ENCODE results near the gene PPP4R2.

- TF ChIP-seq CTCF (IDR thresholded peaks at IDR 0.05) (no peak), POLR2AphosphoS5 (IDR thresholded peaks at IDR 0.05; ENCODE audit: insufficient read depth in 1 of 2, low read depth in 1 of 2) (no peak), POLR2A (IDR thresholded peaks at IDR 0.05) (no peak)
Measured at GRCh38 chr3:73046195-73046594, 49.6 kb downstream of the PPP4R2 start.
